GM12872 (cell line): ENCODE measurements around the gene DIP2C.

Experiments
- CTCF ChIP-seq: IDR thresholded peaks from 3 replicates; pipeline ENCODE4 v1.5.1; 2011; ENCODE audit warnings: low read depth, mild to moderate bottlenecking, low read length, moderate library complexity; ENCODE audit not compliant: insufficient read depth

Gene DIP2C

GRCh38 chr10:547591-548081 is 141.8 kb downstream of the DIP2C start:
- no peak for TF ChIP-seq CTCF

GRCh38 chr10:546971-547590 is 142.4 kb downstream of the DIP2C start:
- TF ChIP-seq CTCF, result no peak

- no peak for TF ChIP-seq CTCF
Observed at GRCh38 chr10:546451-546850, 143.0 kb downstream of the DIP2C start.

GRCh38 chr10:543862-544822 is 145.3 kb downstream of the DIP2C start:
- TF ChIP-seq CTCF, result no peak

GRCh38 chr10:543131-543530 is 146.3 kb downstream of the DIP2C start:
- no peak for TF ChIP-seq CTCF

- TF ChIP-seq CTCF, result no peak
Observed at GRCh38 chr10:541750-542371, 147.6 kb downstream of the DIP2C start.

- TF ChIP-seq CTCF, result no peak
Observed at GRCh38 chr10:541041-541440, 148.4 kb downstream of the DIP2C start.
